Body of pancreas (tissue), 4 donors: ENCODE data around the gene VWF.

Source experiments
- CTCF ChIP-seq, 7 experiments: fragments of 450-650 bp in 4 of 7; fragments of 200-600 bp in 3 of 7; sonication (generic) in 3 of 7; IDR thresholded peaks; one replicate each; pipeline ENCODE4 v1.5.1; 2016 to 2019; ENCODE audit warnings: antibody characterized with exemption in 7 of 7
- POLR2A ChIP-seq, 3 donors: fragments of 450-650 bp; IDR thresholded peaks; one replicate each; pipeline ENCODE4 v1.6.1; 2016; ENCODE audit warnings: antibody characterized with exemption in 3 of 3, mild to moderate bottlenecking in 2 of 3

DNA sequence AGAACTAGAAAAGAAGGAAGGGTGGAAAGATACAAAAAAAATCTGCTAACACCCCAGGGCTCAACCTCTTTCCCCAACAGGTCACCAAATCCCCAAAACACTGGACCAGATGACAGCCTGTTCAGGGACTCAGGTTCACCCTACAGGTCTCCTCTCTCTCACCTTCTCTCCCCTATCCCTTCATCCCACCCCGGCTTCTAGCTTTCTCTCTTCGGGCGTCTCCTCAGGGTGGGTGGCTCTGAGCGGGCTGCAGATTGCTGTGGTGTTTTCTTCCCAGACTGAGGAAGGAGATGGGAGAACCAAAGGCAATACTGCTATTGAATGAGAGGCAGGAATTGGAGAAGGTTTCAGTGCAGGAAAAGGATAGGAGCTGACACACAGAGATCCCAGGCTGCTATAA lies 218.7 kb downstream of the VWF start:
- no peak for TF ChIP-seq CTCF (IDR thresholded peaks at IDR 0.05)
- TF ChIP-seq POLR2A (IDR thresholded peaks at IDR 0.05), result no peak
